HG02571 (cell line): ENCODE data around the gene UGT8.
A peak's percentile ranks its signal among the peaks of the same experiment; 100 is the strongest.
"Not testable (repeated sequence)": the region's sequence is repeated elsewhere in the genome, so short reads cannot be mapped to it uniquely, and the experiment has no call there.

Experiments
- ATAC-seq: cut with Tn5 transposase; IDR thresholded peaks from one replicate; pipeline ENCODE4 v1.9.1; 2021; ENCODE audit warnings: mild to moderate bottlenecking, moderate library complexity; ENCODE audit not compliant: unreplicated experiment

Gene UGT8, protein sequence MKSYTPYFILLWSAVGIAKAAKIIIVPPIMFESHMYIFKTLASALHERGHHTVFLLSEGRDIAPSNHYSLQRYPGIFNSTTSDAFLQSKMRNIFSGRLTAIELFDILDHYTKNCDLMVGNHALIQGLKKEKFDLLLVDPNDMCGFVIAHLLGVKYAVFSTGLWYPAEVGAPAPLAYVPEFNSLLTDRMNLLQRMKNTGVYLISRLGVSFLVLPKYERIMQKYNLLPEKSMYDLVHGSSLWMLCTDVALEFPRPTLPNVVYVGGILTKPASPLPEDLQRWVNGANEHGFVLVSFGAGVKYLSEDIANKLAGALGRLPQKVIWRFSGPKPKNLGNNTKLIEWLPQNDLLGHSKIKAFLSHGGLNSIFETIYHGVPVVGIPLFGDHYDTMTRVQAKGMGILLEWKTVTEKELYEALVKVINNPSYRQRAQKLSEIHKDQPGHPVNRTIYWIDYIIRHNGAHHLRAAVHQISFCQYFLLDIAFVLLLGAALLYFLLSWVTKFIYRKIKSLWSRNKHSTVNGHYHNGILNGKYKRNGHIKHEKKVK

DNA sequence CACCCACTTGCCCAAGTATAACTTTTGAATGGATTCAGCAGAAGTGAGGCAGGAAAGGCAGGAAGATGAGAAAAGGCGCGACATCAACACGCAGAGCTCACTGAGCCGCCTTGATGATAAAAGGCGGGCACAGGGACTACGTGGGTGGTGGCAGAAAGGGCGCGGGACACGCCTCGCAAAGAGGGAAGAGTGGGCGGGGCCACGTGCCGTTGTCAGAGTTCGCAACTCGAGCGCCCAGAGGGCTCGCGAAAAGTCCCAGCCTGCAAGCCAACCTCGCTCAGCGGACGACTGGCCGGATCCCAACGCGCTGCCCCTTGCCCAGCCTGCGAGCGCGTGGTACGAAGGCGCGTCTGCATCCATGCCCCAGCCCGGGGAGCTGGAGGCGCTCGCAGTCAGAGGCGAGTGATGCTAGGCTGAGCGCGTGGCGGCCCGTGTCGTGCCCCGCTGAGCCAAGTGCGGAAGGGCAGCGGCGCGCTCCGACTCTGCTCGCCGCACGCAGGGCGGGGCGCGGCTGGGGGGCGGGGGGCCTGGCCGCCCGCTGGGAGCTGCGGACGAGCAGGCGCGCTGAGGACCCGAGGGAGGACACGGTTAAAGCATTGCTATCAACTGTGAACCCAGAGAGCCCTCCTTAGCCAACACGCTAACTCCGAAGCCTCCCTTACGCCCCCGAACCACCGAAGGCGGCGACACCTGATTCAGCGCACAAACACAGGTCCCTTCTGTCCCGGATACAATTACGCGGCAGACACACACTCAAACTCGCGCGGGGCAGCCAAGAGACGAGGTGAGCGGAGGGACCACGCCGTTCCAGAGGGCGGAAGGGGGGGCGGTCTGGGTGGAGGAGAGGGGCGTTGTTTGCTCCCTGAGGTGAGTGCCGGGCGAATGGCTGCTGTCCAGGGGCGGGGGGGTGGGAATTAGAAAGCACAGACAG is at the start of gene UGT8:
TSS of gene UGT8 (plus strand) at position 617 of the 931 bp plus-strand sequence. CDS start 24,074 bp downstream, outside the sequence.
- ATAC-seq: peak; percentile 41

DNA sequence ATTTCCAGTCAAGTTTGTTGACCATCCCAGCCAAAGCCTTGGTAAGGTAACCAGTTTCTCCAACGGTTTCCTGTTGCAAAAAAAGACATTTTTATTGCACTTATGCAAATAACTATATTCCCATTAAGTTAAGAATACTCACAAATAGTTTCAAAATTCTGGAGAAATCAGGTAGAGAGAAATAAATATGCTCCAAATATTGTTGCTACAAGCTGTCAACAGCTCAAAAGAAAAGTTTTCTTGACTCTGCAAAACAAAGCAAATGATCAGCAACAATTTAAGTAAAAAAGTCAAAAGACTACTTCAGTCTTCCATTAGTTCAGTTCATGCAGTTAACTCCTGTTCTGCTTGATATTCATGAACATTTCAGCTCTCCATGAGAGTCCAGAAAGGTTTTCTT is 49.0 kb upstream of the UGT8 start:
- no peak for ATAC-seq

DNA sequence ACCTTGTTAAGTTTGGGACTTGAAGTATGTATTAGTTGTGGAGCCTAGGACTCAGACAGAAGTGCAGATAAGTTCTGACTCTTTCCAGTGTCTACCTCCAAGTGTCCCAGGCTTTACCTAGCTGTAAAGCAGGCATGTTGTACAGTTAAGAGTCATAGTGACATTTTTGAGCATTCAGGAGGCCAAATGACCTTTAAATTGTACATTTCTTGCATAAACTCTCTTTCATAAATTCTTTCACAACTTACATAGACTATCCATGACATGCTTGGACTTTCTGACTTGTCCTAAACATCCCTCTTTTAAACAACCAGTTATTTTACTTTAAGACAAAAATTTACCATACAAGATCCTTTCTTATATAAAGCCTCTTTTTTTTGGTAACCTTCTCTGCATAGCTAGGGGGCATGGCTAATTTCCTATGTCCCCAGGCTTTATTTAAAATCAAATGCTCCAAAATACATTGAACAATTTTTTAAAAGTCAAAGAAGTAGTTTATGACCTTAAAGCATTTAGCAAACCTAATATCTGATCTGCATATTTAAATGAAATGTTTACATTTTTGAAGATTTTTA is 40.1 kb upstream of the UGT8 start:
- no peak for ATAC-seq

DNA sequence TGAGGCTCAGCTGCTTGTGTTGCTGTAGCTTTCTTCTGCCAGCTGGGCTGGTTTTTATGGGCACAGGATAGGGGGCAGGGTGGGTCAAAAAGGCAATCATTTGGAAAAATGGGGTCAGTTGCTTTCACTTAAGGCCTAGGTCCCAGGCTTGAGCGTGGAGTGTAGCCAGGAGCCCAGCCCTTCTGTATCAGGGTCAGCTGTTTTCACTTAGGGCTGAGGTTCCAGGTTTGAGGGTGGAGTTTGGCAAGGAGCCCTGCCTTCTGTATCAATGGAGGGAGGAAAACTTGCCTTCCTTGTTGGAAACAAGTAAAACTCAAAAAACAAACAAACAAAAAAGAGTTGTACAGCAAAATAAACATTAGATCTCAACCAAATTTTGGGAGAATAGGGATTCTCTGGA is 37.0 kb upstream of the UGT8 start:
- no peak for ATAC-seq

DNA sequence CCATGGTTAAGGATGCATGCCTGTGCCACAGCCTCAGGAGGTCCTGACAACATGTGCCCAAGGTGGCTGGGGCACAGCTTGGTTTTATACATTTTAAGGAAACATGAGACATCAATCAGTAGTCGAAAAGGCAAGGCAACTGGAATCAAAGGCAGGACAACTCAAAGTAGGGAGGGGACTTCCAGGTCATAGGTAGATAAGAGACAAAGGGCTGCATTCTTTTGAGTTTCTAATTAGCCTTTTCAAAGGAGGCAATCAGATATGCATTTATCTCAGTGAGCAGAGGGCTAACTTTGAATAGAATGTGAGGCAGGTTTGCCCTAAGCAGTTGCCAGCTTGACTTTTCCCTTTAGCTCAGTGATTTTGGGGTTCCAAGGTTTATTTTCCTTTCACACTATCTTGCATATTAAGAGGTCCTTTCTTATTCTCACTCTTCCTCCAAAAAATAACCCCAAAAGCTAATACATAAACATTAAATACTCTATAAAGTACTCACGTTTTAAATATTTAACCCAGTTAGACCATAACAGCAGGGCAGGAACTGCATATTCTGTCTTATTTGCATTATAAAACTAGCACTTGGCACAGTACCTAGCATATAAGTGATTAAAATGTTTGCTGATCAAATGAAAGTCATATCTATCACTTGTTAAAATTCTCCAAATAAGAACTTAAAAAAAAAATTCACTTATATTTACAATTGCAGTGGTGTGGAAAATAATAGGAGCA is 36.3 kb upstream of the UGT8 start:
- no peak for ATAC-seq

DNA sequence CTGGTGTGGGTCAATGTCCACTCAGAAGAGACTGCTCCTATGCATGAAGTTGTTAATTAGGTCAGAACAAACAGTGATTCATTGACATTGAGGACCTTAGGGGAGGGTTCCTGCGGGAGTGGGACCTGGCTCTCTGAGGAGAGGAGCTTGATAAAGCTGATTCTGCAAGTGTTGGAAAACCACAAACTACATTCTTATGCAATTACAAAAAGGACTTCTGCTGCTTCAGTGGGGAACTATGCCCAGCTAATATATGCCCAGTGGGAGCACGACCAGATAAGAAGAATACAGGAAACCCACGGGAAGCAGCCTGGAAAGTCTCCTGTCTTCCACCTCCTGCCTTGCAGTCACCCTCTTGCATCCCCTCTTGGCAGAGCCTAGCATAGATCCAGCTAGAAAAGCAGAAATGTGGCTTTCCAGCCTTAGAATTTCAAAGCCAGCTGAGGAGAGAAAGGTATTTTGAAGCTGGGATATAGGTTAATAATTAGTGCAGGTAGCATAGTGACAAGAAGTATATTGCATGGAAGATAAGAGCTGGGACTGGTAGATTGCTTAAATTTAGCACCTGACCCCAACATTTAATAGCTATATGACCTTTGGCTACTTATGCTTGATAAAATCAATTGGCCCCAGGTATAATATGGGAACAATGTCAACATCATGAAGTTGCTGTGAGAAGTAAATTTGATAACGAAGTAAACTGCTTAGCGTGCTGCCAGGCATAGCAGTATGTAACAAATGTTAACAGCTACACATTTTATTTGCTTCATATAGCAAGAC is 34.9 kb upstream of the UGT8 start:
- no peak for ATAC-seq

DNA sequence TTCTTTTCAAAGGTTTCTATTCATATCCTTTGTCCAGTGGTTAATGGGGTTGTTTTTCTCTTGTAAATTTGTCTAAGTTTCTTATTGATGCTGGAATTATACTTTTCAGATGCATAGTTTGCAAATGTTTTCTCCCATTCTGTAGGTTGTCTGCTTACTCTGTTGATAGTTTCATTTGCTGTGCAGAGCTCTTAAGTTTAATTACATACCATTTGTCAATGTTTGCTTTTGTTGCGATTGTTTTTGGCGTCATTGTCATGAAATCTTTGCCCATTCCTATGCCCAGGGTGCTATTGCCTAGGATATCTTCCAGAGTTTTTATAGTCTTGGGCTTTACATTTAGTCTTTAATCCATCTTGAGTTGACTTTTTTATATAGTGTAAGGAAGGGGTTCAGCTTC is 21.2 kb upstream of the UGT8 start:
- ATAC-seq: no peak

DNA sequence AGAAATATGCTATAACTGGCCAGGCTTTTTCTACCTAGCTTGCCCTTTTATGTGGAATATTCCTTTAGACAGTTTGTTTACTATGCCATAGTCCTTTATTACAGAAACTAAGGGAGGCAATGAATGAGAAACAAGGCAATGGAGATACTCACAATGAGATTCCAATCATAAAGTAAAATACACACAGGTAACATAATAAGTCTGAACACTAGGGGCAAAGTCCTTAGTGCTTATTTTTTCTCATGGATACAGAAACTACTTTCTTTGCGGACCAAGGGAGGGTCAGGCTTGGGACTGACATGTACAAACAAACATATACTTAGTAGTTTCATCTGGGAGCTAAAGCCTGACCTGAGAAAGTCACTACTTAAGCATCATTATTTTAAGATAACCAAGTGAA is 16.0 kb upstream of the UGT8 start:
- no peak for ATAC-seq

DNA sequence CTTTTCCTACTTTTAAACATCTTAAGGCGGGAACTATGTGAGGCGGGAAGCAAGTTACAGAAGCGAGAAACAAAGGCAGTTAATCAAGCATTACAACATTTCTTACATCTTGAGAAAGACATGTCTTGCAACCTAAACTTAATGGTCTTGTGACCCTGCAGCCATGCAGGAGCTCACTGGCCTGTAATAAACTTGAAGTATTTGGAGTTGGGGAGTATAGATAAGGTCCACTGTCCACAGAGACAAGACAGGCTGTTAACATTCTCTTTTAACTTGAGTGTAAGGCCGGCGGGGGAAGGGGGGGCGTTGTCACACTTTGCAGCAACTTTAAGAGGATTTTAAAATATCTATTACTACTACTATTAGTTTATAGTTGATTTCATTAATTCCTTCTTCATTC is 10.3 kb upstream of the UGT8 start:
- no peak for ATAC-seq

DNA sequence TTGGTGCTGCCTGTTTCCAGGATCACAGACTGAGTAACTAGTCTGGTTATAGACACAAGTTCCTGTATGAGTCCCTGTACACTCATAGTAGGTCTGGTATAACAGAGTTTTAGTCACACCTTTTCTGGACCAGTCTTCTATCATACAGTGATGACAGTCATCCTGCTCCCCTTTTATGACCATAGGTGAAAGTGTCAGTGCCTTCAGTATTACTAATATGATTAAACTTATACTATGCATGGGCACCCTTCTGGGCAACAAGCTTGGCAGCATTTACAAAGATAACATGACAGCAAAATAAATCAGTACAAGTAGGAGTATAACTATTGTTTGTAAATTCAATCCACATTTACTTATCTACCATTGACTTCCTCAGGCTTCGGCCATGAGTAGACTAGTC is 8.2 kb upstream of the UGT8 start:
- ATAC-seq: not testable (repeated sequence)

DNA sequence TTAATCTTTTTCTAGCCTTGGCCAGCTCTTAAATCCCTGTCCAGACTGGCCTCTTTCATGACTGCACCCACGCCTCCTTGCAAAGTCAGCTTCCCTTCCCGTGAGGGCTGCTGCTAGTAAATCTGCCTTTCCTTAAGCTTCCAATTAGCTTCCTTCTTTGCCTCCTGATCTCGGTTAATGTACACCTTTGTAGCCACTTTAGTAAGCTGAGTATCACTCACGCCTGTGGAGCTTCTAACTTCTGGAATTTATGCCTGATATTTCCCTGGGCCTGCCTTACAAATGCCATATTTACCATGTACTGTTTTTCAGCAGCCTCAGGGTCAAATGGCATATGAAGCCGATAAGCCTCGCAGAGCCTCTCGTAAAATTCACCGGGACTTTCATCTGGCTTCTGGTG is 5.1 kb upstream of the UGT8 start:
- ATAC-seq: no peak

DNA sequence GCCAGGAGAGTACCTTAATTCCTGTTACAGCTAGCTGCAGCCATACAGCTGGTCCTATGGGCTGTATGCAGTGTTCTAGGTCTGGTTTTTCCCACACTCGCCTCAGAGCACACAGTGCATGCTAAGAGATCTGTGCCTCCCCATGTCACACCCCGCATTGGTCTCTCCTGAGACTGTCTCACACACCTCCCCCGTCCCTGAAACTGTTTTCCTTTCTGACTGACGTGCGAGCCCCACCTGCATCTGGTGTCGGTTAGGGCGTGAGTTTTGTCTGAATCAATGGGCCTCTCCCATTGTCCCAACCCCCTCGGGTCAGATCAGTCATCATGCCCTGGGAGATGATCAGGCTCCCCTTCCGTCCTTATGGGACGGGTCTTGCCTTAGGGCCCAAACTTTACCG is 3.4 kb upstream of the UGT8 start:
- no peak for ATAC-seq

DNA sequence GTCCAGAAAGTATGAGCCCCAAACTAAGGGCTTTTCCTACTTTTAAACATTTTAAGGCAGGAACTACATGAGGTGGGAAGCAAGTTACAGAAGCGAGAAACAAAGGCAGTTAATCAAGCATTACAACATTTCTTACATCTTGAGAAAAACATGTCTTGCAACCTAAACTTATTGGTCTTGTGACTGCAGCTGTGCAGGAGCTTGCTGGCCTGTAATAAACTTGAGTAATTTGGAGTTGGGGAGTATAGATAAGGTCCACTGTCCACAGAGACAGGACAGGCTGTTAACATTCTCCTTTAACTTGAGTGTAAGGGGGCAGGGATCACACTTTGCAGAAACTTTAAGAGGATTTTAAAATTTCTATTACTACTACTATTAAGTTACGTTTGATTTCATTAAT is 2.7 kb upstream of the UGT8 start:
- no peak for ATAC-seq

DNA sequence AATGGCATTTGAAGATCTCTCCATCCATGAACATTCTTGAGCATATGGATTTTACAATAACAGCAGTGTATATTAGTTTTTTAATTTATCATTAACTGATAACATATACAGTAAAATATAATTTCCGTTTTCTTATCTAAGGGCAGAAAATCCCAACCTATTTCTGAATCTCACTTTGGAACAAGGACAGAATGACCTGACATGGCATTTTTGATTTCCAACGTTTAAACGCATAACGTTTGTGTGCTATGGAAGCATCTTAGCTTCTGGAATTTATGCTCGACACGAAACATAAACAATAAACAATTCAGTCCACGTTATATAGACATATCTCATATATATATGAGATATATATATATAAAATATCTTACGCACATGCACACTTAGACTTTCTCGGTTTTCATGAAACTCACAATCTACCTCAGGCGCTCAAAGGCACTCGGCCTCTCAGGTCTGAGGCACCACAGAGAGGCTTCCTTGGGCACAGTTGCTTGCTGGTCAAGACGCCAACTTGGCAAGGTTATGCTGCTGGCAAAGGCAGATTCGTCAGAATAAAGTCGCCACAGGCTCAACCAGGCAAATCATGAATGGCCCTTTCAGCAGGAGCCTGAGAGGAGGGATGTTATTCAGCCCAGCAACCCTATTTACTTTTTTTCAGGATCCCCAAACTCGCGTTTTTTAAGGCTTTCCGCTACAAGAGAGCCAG is 1.0 kb upstream of the UGT8 start:
- no peak for ATAC-seq

DNA sequence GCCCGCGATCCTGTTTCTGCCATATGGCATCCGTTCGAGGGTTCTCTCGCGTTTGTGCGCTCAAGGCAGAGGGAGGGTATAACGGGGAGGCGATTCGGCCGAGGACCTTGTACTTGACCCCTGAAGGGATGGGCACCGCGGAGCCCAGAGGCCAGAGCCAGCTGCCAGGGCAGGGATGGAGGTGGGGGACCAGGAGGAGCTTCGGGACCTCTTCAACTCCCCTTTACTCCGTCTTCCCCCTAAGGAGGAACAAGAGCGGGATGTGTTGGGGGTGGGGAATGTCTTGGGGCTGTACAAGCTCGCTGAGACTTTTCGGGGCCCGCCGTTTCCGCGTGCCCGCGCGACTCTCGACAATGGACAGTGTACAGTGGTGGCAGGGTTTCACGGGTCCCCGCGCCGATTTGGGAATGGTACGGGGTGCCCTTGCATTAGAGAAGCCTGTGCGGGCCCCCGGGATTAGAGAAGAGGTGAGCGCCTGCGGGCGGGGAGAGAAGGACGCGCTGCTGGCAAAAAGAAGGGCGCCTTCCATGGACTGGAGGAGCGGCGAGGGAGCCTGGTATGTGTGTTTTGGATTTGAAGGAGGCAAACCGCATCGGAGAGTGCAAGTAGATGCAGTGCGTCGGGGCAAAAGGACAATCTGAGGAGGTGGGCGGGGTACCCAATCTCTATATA is 760 bp downstream of the UGT8 start:
- no peak for ATAC-seq

DNA sequence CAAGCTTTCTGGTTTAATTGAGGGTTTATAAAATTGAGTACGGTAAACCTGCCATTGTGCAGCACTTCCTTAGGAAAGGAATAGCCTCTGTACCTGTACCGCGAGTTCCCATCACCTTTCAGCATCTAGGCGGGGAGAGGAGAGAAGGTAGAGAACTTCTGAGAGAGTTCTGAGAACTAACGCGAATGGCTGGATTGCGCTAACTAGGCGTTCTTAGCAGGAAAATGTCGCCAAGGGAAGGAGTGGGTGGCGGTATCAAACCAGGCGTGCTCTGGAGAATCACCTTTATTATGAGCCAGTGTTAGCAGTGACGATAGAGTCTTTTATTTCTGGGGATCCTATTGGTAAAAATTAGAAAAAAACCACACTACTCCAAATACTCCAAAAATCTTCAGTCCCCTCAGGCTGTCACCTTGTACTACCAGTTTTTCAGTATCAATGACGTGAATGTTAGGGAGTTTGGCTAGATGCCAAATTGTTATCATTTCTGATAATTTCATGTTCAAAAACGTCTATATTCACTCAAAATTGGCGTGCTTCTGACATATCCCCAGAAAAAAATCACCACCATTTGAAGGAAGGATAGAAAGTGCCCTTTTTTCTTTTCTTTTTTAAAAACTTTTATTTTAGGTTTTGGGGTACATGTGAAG is 1.4 kb downstream of the UGT8 start:
- ATAC-seq: no peak

DNA sequence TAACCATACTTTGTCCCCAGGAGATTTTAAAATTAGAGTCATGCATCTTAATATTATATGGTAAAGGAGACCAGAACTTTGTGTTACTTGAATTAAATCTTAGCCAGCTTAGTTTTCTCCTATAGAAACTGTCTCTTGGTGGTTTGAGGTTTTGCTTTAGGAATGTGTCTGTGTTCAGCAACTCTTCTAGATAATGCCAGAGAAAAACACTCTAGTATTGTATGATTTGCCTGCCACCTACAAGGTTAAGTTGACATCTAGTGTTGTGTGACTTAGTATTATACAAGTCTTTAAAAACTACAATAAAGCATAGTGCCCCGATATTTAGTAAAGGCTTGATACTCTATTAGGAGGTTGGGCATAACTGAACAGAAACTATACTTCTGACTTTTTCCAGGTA is 2.1 kb downstream of the UGT8 start:
- no peak for ATAC-seq

DNA sequence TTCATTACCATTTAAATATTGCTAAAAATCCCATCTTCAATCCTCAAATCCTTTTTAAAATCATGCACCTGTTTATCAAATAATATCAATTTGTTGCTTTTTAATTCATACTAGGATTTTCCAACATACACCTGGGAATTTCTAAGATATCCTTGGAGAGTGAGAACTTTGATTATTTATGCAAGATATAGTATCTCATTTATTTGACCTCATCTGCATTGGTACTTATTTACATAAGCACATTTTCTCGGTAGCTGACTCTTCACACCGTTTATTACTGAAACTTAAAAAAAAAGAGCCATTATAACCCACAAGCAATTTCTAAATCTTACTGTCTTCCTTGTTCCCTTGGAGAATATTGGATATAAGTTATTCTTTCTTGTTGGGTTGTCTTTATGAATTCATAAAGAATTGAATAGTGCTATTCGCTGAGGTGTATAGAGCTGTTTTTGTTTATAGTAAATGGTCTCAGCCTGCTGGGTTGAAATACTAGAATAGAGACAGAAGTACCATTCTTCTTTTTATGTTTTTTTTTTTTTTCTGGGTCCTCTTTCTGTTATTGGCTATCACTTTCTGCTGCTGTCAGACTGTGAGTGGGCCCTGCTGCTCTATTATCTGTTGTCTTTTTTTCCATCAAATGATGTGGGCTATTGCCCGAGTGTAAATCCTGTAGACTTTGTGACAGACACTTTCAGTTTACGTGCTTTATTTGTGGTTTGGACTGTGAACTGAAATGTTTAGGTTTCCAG is 2.9 kb downstream of the UGT8 start:
- no peak for ATAC-seq
